ENCODE measurements around the gene CORO2B.

CORO2B gene, protein sequence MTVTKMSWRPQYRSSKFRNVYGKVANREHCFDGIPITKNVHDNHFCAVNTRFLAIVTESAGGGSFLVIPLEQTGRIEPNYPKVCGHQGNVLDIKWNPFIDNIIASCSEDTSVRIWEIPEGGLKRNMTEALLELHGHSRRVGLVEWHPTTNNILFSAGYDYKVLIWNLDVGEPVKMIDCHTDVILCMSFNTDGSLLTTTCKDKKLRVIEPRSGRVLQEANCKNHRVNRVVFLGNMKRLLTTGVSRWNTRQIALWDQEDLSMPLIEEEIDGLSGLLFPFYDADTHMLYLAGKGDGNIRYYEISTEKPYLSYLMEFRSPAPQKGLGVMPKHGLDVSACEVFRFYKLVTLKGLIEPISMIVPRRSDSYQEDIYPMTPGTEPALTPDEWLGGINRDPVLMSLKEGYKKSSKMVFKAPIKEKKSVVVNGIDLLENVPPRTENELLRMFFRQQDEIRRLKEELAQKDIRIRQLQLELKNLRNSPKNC

DNA sequence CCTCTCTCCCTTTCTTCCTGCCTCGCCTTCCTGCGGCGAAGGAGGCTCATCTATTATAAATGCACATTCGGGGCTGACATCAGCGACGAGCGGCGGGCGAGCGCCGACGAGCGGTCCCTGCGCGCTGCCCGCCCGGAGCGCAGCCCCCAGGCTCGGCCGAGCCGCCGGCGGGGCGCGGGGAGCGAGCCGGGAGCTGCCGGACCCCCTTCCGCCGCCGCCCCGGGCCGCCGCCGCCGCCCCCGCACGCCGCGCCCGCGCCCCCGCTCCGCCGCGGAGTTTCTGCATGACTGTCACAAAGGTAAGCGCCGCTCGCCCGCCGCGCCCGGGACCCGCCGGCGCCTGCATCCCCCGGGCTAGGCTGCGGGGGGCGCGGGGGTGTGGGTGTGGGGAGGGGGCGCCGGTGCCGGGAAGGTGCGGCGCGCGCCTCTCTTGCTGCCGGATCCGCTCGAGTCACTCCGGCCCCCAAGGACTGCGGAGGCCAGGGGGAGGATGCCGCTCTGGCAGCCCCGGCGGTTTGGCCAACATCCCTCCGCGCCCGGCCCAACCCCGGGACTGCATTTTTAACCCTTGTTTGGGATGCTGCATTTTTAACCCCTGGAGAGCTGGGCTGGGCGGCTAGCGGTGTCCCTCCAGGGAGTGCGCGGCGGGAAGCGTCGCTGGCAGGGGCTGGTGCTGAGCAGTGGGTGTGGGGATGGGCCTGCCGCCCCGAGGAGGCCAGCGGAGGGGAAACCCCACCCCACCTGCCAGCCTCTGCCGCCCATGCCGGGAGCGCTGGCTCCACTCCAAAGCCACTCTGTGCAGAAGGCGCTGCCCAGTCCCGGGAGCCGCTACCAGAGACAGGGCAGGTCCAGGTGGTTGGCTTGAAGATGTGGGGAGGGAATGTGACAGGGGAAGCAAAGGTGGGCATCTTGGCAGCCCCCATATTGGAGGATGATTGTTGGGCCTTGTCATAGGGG lies at the start of gene CORO2B:
Gene CORO2B, plus strand, starts transcription at position 14 of the 956 bp plus-strand sequence. Its CDS starts 270 bp downstream, at position 284.
- DNase-seq: no peak

DNA sequence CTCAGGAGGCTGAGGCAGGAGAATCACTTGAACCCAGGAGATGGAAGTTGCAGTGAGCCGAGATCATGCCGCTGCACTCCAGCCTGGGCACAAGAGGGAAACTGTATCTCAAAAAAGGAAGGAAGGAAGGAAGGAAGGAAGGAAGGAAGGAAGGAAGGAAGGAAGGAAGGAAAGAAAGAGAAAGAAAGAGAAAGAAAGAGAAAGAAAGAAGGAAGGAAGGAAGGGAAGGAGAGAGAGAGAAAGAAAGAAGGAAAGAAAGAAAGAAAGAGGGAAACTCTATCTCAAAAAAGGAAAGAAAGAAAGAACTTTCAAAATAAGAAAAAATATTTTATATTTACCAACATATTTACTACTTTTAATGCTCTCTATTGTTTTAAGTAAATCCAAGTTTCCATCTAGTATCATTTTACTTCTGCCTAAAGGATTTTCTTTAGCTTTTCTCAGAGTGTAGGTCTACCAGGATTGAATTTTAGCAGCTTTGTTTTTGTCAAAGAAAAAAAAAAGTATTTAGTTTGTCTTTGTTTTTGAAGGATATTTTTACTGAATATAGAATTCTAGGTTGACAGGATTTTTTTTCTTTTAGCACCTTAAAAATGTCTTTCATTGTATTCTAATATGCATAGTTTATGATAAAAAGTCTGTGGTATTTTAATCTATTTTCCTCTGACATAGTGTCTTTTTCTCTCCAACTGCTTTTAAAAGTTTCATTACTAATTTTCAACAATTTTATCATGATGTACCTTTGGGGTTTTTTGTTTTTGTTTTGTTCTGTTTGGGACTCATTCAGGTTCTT lies 47.2 kb upstream of the CORO2B start:
- no peak for DNase-seq

DNA sequence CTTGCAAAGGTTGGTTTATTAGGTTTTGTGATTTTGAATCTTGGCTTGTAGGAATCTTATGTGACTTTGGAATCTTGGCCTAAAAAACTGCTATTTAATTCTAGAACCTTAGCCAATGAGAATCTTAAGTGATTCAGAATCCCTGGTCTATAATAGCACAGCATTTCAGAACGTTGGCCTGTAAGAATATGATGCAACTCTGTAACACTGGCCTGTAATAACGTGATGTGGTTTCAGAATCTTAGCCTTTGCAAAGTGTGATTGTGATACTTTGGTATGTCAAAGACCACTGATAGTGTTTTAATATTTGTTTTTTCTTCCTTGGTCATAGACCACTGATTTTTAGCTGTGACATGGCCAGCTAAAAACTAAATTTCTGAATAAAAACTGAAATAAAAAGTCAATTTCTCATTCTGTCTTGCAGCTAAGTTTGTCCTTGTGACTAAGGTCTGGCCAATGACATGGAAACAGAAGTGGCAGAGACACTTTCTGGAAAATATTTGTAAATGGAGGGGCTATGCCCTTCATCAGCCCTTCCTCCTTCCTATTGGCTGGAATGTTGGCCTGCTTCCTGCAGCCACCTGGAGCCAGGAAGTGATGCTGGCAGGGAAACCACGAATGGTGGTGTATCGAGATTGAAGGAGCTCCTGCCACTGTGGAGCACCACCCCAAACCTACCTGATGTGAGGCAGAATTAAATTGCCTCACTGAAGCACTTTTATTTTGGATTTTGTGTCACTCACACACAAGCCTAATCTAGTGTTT lies 42.3 kb upstream of the CORO2B start:
- no peak for DNase-seq

DNA sequence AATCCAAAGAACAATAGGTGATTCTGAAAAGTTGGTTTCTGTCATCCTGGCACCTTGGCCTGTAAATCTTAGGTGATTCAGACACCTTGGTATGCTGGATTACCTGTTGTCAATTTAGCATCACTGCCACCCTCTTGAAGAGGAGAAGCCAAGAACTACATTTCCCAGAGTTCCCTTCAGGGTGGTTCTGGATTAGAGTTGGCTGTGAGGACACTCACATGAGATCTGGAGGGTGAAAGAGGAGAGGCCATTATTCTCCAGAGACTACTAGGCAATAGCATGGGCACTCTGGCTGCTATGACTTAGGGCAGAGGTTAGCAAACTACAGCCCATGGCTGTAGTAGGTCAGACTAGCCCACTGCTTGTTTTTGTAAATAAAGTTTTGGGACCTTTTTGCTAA lies 41.7 kb upstream of the CORO2B start:
- DNase-seq: no peak

DNA sequence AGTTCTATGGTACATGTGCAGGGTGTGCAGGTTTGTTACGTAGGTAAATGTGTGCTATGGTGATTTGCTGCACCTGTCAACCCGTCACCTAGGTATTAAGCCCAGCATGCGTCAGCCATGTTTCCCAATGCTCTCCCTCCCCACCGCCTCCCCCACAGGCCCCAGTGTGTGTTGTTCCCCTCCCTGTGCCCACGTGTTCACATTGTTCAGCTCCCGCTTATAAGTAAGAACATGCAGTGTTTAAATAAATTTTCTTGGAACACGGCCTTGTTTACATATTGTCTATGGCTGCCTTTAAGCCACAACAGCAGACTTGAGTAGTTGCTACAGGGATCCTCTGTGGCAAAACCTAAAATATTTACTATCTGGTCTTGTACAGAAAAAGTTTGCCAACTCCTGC lies 41.3 kb upstream of the CORO2B start:
- DNase-seq: no peak

DNA sequence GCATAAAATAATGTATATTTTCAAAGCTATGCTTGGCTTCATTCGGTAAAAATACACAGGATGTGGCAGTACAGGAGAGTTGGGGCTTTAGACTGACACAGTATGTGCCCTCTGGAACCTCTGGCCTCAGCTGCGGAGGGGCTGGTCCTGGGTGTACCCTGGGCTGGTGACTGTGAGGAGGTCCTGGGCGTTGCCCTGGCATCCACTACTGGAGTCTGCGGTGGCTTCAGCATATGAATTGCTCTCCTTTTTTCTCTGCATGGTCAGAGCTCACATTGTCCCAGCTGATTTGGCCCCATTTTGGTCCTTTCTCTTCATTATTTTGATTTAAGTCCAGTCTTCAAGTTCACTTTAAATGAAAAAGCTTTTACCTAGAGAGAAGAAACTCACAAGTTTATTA lies 40.5 kb upstream of the CORO2B start:
- no peak for DNase-seq

DNA sequence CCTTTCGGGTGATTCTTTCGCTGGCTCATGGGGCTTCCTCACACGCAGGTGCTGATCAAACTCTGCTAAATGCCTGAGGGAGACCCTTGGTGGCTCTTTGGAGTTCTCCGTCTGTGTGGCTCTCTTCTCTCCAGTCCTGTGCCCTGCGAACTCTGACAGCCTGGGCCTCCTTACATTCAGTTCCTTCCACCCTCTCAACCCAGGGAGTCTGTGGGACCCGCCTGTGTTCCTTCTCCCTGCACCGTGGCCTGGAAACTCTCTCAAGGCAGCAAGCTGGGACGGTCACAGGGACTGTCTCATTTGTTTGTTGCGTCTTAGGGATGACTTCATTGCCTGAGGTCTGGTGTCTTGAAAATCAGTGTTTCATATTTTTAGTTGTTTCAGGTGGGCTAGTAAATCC lies 37.0 kb upstream of the CORO2B start:
- no peak for DNase-seq

DNA sequence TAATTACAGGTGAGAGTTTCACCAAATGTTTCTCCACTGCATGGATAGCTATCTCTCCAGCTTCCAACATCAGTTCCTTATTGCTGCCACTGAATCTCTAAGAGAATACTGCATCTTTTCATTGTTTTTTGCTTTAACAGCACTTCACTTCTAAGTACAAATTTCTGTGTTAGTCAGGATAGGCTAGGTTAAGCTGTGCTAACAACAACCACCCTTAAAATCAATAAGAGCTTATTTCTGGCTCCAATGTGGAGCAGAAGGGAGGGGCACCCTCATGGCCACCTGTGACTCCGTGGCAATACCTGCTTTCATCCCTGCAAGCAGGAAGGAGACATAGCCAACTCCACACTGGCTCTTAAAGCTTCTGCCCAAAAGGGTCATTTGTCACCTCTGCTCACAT lies 36.4 kb upstream of the CORO2B start:
- DNase-seq: no peak

DNA sequence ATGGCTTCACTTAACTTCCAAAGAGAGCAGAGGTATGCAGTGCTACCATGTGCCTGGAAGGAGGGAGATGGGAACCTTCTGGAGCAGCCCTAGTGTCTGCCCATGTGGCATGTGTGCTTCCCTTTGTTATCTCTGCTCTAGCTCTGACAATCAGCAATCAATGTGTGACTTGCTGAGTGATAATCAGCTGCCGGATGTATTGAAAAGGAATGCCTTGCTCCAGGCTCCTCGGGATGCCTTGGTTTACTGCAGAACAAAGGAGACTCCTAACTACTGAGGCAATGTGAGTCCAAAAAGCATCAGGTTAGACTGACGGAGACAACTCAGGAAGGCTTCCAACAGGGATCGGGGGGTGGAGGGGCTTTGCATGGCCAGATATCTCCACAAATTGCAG lies 36.0 kb upstream of the CORO2B start:
- no peak for DNase-seq

DNA sequence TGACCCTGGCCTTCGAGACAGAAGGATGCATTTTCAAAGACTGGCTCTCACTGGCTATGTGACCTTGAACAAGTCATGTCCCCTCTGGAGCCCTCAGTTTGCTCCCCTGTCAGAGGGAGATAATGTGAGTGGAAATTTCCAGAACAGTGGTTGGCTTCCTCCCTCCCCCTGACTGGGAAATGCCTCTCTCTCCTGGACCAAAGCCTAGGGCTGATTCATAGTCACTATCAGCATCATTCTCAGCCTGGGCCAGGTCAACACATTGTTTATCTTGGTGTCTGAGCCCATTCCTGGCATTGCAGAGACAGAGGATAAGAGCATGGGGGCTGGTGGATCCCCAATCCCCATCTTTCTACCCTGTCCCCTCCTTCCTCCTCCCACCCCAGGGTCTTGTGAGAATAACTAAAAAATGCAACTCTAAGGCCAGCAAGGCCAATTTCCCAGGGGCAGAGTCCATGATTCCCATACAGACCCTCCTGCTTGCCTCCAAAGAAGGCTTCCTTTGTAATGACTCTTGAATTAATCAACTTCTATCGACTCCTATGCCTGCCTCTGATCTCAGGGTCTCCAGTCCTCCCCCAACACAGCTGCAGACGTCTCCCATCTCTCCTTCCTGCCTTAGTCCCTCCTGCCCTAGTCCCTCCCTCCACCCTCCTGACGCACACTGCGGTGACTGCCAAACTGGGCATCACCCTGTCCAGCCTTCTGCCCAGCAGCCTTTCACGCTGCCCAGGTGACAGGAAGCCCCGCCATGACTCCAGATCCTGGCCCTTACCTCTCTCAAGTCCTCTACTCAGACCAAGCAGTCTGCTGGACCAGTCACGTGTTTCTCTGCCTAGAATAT lies 35.4 kb upstream of the CORO2B start:
- no peak for DNase-seq

DNA sequence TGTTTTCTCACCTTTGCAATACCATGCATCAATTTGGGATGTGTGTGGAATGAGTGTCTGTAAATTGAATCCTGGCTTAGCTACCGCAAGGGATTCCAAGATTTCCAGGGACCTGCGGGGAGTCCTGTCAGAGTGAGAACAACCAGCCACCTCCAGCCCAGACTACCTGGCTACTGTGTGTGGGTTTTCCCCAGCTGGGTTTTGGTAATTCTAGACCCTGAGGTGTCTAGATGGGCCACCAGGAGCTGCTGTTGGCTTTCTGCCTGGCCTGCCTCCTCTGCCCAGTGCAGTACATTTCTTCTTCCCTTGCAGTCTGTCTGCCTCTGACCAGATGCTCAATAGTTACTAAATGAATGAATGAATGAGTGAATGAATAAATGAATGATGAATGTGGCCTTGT lies 32.5 kb upstream of the CORO2B start:
- no peak for DNase-seq

DNA sequence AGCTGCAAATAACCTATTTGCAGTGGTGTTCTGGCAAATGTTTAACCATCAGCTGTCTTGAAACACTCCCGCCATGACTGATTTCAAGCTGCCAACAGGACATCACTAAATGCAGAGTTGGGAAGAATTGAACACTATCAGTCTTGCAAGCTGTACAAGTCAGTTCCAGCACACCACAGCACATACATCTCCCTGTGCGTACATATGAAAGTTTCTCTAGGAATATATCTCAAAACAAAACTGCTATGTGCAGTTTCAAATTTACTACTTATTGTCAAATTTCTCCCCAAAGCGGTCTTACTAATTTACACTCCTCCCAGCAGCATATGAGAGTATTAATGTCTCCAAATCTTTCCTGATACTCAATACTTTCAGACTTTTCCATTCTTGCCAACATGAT lies 30.4 kb upstream of the CORO2B start:
- no peak for DNase-seq

DNA sequence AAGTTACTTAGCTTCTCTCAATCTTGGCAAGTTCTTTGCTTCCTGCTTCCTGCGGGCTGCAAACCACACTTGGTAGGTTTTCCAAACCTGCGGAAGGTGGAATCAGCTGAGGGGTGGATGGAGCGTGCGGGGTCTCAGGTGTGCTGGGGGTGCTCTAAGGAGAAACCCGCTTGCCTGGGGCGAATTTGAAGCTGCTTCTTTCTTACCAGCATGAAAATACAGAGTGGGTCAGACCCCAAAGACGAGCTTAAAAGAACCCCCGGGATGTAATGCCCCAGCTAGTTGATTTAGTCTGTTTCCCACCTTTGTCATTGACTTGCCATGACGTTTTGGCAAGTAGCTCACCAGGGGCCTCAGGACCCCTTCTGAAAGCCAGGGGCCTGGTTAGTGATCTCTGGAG lies 28.8 kb upstream of the CORO2B start:
- no peak for DNase-seq

DNA sequence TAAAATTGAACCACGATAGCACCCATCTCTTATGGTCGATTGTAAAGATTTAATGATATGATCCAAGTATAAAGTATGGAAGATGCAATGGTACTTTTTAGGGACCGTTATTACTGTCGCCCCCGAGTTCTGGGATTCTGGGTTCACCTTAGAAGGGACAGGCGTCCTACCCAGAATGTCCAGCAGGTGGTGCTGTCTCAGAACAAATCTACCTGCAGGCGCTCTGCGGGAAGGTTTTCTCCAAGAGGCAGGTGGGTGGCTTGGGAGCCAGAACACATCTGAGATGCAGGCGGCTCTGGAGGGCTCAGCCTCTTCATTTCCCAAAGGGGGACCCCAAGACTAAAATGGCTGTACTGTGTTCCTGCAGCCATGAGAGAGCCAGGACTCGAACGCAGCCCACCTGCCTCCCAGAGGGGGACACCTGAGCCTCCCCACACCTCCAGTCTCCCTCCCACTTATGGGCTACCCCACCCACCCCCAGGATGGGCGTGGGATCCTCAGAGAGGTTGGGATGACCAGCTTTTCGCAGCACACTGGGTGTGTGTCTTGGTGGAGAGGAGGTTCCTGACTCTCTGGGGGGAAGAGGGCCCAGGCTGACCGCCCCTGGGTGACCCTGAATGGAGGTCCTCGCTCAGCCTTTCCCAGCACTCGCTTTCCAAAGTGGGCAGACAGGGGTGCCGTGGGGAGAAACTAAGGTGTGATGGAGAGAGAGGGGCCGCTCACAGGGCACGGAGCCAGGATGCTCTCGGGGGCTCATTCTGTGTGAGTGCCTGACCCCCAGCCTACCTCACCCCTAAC lies 28.1 kb upstream of the CORO2B start:
- DNase-seq: peak; percentile 78 to 79

DNA sequence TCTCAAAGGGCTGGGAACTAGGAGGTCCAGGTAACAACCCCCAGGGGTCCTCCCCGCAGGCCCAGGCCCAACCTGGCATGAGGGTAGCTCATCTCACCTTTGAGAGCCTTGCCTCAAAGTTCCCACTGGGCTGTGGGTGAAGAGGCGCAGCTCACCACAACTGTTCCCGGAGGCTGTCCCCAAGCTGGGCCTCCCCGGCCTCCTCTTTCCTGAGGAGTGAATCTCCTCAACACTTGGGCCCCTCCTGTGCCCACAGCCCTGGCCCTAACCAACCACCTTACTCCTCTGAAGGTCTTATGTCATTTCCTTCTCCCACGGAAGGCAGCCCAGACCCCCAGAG lies 27.5 kb upstream of the CORO2B start:
- no peak for DNase-seq

DNA sequence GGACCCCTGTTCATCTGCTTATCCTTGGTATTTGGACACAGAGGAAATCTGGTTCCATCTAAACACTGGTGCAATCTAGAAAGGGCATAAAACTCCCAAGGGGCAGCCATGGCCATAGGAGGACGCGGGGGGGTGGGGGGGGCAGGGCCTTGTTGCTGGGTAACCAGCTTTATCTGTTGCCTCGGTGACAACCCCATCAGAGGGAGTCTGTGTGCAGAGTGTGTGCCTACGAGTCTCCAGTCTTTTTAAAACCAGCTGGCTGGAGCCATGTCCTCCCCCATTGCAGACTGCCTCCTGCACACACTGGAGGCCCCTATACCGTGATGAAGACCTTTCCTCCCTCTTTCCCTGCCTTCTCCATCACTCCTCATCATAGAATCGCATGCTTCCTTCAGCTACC lies 26.4 kb upstream of the CORO2B start:
- no peak for DNase-seq

DNA sequence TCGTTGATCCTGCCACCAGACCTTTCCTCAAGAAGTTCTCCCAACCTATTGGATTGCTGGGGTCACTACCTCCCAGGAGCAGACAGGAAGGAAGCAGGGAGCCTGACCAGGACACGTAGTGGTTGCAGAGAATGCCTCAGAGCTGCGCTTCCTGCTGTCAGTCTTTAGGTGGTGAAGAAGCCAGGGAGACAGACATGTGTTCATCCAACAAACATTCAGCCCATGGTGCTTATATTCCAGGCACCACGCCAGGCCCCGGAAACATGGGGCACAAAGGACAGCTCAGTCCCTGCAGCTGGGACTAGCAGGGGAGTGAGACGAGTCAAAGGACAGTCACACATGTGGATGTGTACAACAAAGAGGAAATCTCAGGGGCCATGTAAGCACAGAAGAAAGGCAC lies 26.0 kb upstream of the CORO2B start:
- no peak for DNase-seq

DNA sequence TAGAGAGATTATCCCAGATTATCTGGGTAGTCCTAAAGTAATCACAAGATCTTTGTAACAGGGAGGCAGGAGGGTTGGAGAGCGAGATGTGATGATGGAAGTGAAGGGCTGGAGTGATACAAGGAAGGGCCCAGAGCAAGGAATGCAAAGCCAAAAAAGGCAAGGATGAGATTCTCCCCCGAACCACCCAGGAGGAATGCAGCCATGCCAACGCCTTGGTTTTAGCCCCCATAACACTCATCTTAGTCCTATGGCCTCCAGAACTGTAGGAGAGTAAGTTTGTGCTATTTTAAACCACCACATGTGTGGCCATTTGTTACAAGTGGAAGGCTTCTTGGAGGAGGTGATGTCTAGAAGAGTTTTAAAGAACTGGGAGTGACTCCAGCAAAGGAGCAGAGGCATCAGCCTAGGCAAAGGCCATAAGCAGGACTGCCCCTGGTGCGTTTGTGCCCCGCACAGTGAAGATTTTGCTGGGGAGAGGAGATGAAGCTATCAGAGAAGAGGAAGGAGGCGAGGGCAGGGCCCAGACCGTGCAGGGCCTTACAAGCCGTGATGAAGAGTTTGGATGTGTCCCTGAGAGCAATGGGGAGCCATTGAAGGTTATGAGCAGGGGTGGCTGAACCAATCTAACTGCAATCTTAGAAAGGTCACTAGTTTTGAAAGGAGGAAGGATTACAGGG lies 25.3 kb upstream of the CORO2B start:
- DNase-seq: no peak

DNA sequence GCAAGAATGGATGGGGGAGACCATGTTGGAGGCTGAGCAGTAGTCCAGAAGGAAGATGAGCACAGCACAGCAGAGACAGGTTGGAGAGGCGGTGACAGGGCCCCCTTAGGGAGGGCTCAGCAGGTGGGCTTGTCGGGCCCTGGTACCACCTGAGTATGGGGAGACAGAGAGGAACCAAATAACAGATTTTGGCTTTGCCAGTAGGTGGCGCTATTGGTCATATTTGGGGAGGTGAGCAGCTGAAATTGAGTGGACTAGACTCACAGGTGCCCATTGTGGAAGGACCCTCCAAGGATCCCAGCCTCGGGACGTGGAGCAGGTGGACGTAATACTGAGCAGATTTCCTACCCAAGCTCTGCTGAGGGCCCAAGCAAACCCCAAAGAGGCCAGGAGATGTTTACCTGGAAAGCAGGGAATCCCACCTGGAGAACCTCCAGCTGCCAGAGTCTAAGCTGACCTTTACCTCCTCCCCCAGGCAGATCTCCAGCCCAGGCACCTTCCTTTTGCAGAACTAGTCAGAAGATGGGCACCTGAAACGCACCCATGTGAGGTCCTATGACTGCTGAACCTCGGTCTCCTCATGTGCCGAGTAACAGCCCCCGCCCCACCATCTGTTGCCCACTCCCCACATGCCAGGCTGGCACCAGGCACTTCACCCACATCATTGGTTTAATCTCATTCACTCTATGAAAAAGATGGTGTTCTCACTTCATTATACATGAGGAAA lies 24.6 kb upstream of the CORO2B start:
- peak; percentile 83 to 86 for DNase-seq
